GM21576 (cell line): Measurements from ENCODE around the gene FASTK.
"Not testable (repeated sequence)": the region's sequence is repeated elsewhere in the genome, so short reads cannot be mapped to it uniquely, and the experiment has no call there.

ENCODE experiments used
- ATAC-seq: cut with Tn5 transposase; IDR thresholded peaks from one replicate; pipeline ENCODE4 v1.9.1; 2021; ENCODE audit warnings: mild to moderate bottlenecking, moderate library complexity; ENCODE audit not compliant: unreplicated experiment

The FASTK gene

DNA sequence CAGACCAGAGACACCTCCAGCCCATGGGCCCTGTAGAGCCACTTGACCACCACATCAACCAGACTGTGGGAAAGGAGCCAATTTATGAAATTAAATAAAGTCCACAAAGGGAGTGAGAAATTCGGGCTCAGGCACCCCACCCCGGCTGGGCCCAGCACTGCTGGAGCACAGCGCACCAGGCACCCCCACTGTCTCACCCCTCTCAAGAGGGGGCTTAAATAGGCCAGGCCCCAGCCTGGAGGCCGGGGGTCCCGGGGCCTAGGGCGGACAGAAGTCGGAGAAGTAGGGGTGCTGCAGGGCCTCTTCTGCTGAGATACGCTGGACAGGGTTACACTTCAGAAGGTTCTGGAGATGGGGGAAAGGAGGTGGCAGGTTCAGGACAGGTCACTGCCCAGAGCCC, 26.9 kb downstream of the FASTK start:
- ATAC-seq, result no peak

DNA sequence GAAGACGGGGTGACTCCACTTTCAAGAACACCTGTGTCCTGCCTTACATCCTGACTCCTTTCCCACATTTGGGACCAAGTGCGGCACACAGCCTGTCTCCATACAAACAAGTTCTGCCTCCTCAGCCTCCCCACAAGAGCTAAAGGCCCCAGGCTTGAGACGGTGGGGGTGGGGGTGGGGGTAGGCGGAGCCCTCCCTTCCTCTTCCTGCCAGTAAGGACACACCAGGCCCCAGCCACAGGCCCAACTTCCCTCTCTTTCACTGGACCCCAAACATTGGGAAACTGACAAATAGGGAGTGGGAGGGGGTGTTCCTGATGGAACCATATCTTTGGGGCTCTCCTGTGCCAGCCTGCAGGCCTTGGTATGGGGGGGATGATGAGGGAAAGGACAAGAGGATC, 27.5 kb downstream of the FASTK start:
- no peak for ATAC-seq

- ATAC-seq, result no peak
Observed at GRCh38 chr7:151051108-151051507, 29.5 kb downstream of the FASTK start.

GRCh38 chr7:151048911-151049463, 31.6 kb downstream of the FASTK start:
- no peak for ATAC-seq

GRCh38 chr7:151047976-151048815, 32.4 kb downstream of the FASTK start, which contains the start of gene ASIC3:
Gene ASIC3 (plus strand): TSS chr7:151048531. CDS start chr7:151048886, 355 bp downstream.
- no peak for ATAC-seq

DNA sequence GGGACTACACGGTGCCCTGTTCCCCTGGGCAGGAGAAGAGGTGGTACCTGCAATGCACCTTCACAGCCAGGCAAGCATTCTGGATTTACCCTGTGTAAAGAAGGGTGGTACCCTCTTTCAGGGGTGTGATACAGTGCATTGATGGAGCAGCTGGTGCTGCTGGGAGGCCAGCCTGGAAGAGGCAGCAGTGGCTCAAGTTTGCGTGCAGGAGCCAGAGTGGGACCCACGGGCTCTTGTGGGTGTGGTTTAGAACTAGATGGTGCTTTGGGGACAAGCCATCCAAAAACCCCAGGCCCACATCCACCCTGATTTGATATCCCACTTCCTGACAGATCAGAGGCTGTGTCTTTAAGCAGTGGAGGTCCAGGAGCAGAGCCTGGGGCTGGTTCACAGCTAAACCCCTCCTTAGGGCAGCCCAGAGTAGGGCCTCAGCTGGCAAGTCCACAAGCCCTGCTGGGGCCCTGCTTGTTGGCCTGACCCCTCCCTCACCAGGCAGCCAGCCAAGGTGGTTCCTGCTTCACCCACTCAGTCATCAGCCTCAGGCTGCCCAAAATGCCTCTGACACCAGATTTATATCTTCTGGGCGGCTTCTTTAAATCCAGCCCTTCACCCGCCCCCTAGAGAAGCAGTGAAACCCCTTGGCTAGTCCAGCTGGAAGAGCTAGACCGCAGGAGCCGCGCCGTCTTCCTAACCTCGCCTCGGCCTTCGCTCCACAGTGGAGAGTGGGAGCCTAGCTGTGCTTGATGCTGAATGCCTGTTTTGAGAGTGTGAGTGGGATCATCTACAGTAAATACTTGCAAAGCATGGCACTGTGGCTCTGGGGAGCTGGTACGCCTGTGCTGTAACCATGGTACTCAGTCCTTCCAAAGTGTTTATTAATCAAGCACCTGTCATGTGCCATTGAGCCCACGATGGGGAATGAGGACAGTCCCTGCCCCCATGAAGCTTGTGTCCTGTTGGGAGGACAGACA, 33.7 kb downstream of the FASTK start:
- ATAC-seq, result no peak

- no peak for ATAC-seq
Observed at GRCh38 chr7:151045967-151046366, 34.6 kb downstream of the FASTK start.

GRCh38 chr7:151045262-151045661, 35.3 kb downstream of the FASTK start:
- no peak for ATAC-seq

GRCh38 chr7:151043959-151044358, 36.6 kb downstream of the FASTK start:
- no peak for ATAC-seq

DNA sequence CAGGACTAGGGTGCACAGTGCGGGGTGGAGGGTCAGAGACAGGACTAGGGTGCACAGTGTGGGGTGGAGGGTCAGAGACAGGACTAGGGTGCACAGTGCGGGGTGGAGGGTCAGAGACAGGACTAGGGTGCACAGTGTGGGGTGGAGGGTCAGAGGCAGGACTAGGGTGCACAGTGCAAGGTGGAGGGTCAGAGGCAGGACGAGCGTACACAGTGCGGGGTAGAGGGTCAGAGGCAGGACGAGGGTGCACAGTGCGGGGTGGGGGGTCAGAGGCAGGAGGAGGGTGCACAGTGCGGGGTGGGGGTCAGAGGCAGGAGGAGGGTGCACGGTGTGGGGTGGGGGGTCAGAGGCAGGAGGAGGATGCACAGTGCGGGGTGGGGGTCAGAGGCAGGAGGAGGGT, 37.2 kb downstream of the FASTK start:
- ATAC-seq, result not testable (repeated sequence)

- ATAC-seq, result no peak
Observed at GRCh38 chr7:151040616-151041375, 39.8 kb downstream of the FASTK start.

DNA sequence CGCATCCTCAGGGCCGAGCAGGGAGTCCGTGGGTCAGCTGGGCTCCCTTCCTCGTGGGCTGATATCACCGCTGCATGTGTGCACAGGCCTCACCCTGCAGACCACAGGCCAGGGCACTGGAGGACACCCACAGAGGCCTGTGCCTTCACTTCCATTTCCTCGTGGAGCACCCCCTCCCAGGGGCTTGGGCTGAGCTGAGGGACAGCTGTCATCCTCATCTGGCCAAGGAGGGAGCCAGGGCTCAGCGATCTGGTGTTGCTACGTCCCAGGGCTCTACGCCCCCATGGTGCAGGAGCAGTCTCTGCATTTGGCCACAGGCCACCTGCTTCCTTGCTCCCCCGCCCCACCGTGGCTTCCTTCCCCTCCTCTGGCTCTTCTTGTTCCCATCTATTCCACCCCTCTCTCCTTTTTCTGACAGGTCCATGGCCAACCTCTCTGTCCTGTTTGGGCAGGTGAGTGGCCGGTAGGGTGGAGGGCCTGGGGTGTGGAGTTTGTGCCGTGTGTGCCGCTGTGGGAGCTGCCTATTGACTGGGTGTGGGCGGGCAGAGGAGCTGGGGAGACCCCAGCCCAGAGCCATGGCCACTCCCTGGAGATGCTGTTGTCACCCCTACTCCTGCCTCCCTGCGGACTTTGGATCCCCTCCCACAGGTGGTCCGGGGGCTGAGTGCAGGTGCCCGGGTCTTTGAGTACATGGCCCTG, 40.6 kb downstream of the FASTK start:
- no peak for ATAC-seq

GRCh38 chr7:151038951-151039849, 41.4 kb downstream of the FASTK start:
- no peak for ATAC-seq

DNA sequence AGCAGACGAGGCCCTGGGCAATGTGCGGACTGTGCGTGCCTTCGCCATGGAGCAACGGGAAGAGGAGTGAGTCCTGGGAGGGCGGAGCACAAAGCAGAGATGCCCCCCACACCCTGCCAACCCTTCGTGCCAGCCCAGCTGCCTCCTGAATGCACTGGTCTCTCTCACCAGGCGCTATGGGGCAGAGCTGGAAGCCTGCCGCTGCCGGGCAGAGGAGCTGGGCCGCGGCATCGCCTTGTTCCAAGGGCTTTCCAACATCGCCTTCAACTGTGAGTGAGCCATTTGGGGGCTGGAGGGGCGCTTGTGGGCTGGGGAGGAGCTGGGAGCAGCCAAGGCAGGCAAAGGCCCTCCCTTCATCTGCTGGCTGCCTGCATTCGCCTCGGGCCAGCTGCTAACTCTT, 44.7 kb downstream of the FASTK start:
- ATAC-seq, result no peak

DNA sequence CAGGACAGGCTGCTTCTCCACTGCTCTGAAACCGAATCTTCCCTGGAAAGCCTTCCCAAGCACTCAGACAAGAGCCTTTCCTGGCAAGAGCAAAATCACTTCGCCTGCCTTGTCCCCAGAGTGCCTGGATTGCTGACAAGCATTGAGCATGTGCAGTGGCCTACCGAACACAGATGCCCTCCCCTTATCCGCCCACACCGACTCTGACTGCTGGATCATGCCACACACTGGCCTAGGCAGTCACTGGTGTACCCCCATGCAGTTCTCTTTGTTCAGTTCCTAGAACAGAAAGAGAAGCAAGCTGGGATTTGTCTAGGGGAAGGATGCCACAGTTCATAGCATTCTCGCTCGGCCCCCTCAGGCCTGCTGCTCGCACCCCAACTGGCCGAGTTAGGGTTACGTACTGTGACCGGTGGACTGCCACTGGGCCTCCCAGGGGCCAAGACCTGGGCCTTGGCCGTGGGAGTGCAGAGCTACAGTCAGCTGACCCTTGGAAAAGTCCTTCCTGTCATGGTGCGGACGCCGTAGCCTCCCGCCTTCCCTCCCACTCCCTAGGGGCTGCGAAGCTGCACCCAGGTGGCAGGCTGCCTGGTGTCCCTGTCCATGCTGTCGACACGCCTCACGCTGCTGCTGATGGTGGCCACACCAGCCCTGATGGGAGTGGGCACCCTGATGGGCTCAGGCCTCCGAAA, 45.4 kb downstream of the FASTK start:
- ATAC-seq, result no peak

- no peak for ATAC-seq
Observed at GRCh38 chr7:151034312-151035025, 46.1 kb downstream of the FASTK start.

DNA sequence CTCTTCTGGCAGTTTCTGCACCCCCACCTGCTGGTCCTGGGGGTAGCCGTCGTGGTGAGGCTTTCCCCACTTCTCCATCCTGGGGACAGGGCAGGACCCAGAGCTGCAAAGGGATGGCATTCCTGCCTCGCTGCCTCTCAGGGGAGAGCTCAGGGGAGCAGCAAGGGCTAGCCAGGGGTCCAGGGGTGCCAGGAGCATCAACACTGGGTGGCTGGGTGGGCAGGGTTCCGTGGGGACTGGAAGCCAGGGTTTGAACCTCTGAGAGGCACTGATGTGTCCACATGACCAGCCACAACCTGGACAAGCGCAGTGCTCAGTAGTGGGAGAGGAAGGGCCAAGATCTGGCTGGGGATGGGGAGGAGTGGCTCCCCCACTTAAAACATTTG, 46.8 kb downstream of the FASTK start:
- ATAC-seq, result no peak
